ENCODE data around the gene NLRP3.
"Not testable (repeated sequence)": the region's sequence is repeated elsewhere in the genome, so short reads cannot be mapped to it uniquely, and the experiment has no call there.

NLRP3 gene

DNA sequence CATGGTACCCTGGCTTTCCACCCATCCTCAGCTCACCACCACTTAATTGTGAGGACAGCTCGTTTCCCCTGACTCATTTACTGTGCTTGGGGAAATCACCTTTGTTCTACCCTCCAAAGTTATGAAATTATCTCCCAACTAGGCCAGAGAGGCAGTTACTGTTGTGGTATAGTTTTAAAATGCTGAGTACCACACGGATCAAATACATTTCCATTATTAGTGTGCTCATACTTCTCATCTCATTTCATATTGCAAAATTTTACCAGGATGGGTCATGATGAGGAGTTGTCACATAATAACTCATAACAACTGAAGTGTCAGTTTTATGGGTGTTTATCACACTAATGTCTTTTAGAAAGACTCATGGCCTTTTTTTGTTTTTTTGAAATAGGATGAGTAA, 51.2 kb downstream of the NLRP3 start:
- TF ChIP-seq CTCF (IDR thresholded peaks at IDR 0.05; ENCODE audit: low read depth, low read length, missing control alignments), result no peak
- DNase-seq (ENCODE audit: low read depth), result no peak
- no peak overlapping the region for H3K4me3 ChIP-seq (ENCODE audit: low read depth, low read length)
- in situ Hi-C loops (cut with HindIII; ENCODE audit: low sequenced_read_pairs), result no loop called here

- no peak for TF ChIP-seq CTCF (IDR thresholded peaks at IDR 0.05; ENCODE audit: low read depth, low read length, missing control alignments)
- DNase-seq (ENCODE audit: low read depth), result no peak
- H3K4me3 ChIP-seq (ENCODE audit: low read depth, low read length), result no peak overlapping the region
- in situ Hi-C loops (cut with HindIII; ENCODE audit: low sequenced_read_pairs), result no loop called here
These were observed 52.6 kb downstream of the NLRP3 start for GRCh38 chr1:247468481-247469140.

GRCh38 chr1:247469141-247469535, 53.2 kb downstream of the NLRP3 start:
- H3K4me3 ChIP-seq (ENCODE audit: low read depth, low read length), result no peak overlapping the region
- DNase-seq (ENCODE audit: low read depth), result no peak
- in situ Hi-C loops (cut with HindIII; ENCODE audit: low sequenced_read_pairs), result no loop called here
- TF ChIP-seq CTCF (IDR thresholded peaks at IDR 0.05; ENCODE audit: low read depth, low read length, missing control alignments), result no peak

DNA sequence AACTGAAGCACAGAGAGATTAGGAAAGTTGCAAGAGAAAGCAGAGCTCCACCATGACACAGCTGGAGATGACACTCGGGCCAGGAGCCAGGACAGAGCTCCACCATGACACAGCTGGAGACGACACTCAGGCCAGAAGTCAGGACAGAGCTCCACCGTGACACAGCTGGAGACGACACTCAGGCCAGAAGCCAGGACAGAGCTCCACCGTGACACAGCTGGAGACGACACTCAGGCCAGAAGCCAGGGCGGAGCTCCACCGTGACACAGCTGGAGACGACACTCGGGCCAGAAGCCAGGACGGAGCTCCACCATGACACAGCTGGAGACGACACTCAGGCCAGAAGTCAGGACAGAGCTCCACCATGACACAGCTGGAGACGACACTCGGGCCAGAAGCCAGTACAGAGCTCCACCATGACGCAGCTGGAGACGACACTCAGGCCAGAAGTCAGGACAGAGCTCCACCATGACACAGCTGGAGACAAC, 55.0 kb downstream of the NLRP3 start:
- H3K4me3 ChIP-seq (ENCODE audit: low read depth, low read length); DNase-seq (ENCODE audit: low read depth); in situ Hi-C loops (cut with HindIII; ENCODE audit: low sequenced_read_pairs): not testable (repeated sequence)

DNA sequence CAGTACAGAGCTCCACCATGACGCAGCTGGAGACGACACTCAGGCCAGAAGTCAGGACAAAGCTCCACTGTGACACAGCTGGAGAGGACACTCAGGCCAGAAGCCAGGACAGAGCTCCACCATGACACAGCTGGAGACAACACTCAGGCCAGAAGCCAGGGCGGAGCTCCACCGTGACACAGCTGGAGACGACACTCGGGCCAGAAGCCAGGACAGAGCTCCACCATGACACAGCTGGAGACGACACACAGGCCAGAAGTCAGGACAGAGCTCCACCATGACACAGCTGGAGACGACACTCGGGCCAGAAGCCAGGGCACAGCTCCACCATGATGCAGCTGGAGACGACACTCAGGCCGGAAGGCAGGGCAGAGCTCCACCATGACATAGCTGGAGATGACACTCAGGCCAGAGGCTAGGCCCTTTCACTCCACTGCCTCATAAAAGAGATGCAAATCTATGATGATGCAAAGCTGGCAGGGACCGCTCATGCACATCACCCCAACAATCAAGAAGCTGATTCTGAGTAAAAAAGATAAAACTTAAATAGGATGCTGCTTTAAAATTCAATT, 55.6 kb downstream of the NLRP3 start:
- no peak for DNase-seq (ENCODE audit: low read depth)
- in situ Hi-C loops (cut with HindIII; ENCODE audit: low sequenced_read_pairs), result no loop called here
- no peak overlapping the region for H3K4me3 ChIP-seq (ENCODE audit: low read depth, low read length)

GRCh38 chr1:247472035-247472434, 56.1 kb downstream of the NLRP3 start:
- no peak for TF ChIP-seq CTCF (IDR thresholded peaks at IDR 0.05; ENCODE audit: low read depth, low read length, missing control alignments)
- in situ Hi-C loops (cut with HindIII; ENCODE audit: low sequenced_read_pairs), result no loop called here
- no peak overlapping the region for H3K4me3 ChIP-seq (ENCODE audit: low read depth, low read length)
- no peak for DNase-seq (ENCODE audit: low read depth)

More for the DNA sequence above, 55.6 kb downstream of the NLRP3 start:
- TF ChIP-seq CTCF (IDR thresholded peaks at IDR 0.05; ENCODE audit: low read depth, low read length, missing control alignments), result no peak

GRCh38 chr1:247474367-247474766, 58.4 kb downstream of the NLRP3 start:
- H3K4me3 ChIP-seq (ENCODE audit: low read depth, low read length), result no peak overlapping the region
- in situ Hi-C loops (cut with HindIII; ENCODE audit: low sequenced_read_pairs), result no loop called here
- no peak for DNase-seq (ENCODE audit: low read depth)
- TF ChIP-seq CTCF (IDR thresholded peaks at IDR 0.05; ENCODE audit: low read depth, low read length, missing control alignments), result no peak
